Neural cell (in vitro differentiated cells): ENCODE data around the gene LRRC74B. TPM values are rescaled to one million over a fixed set of nuclear protein-coding genes. Genes with fewer than 3 reads are reported as not detected.
"Not testable (repeated sequence)": the region's sequence is repeated elsewhere in the genome, so short reads cannot be mapped to it uniquely, and the experiment has no call there.

ENCODE experiments used
- H2AFZ ChIP-seq: fragments of 200-600, 300-800 bp; sonication (generic), shearing (Covaris generic); 2 replicates; pipeline ENCODE4 v1.6.0; 2014; ENCODE audit warnings: low read depth, mild to moderate bottlenecking, antibody characterized with exemption, low read length, moderate library complexity
- H3F3A ChIP-seq: fragments of 200-600 bp; shearing (Covaris generic); 2 replicates; pipeline ENCODE4 v1.6.1; 2016; ENCODE audit warnings: mild to moderate bottlenecking, moderate library complexity, mixed read lengths, antibody characterized with exemption, low read length; ENCODE audit not compliant: insufficient read depth, poor library complexity, severe bottlenecking
- H3K27ac ChIP-seq: fragments of 200-600, 300-800 bp; sonication (generic), shearing (Covaris generic); 2 replicates; pipeline ENCODE4 v1.5.1; 2014; ENCODE audit warnings: mild to moderate bottlenecking, low read length, moderate library complexity
- H3K27me3 ChIP-seq: fragments of 300-800, 200-600 bp; sonication (generic), shearing (Covaris generic); 2 replicates; pipeline ENCODE4 v1.6.0; 2014; ENCODE audit warnings: mild to moderate bottlenecking, low read depth, low read length, moderate library complexity; ENCODE audit not compliant: insufficient read depth
- H3K36me3 ChIP-seq: fragments of 300-800, 200-600 bp; sonication (generic), shearing (Covaris generic); 2 replicates; pipeline ENCODE4 v1.5.1; 2014; ENCODE audit warnings: mild to moderate bottlenecking, antibody characterized with exemption, low read length, moderate library complexity; ENCODE audit not compliant: insufficient read depth
- H3K4me2 ChIP-seq: fragments of 300-800, 200-600 bp; sonication (generic), shearing (Covaris generic); 2 replicates; pipeline ENCODE4 v1.6.0; 2014; ENCODE audit warnings: mild to moderate bottlenecking, low read length
- H3K4me3 ChIP-seq: fragments of 300-800, 200-600 bp; sonication (generic), shearing (Covaris generic); 2 replicates; pipeline ENCODE4 v1.5.1; 2014; ENCODE audit warnings: mild to moderate bottlenecking, low read length, moderate library complexity
- H3K79me2 ChIP-seq: fragments of 200-600 bp; shearing (Covaris generic); replicated peaks from 2 replicates; pipeline ENCODE4 v1.6.0; 2014; ENCODE audit warnings: mild to moderate bottlenecking, low read length, moderate library complexity; ENCODE audit not compliant: insufficient read depth
- H3K9ac ChIP-seq: fragments of 300-800, 200-600 bp; sonication (generic), shearing (Covaris generic); 2 replicates; pipeline ENCODE4 v1.6.1; 2016; ENCODE audit warnings: mild to moderate bottlenecking, low read length, mixed read lengths
- H3K9me2 ChIP-seq: fragments of 200-600 bp; shearing (Covaris generic); 2 replicates; pipeline ENCODE4 v1.6.1; 2016; ENCODE audit warnings: mild to moderate bottlenecking, low read length, mixed read lengths; ENCODE audit not compliant: insufficient read depth
- H3K9me3 ChIP-seq: fragments of 200-600, 300-800 bp; sonication (generic), shearing (Covaris generic); 2 replicates; pipeline ENCODE4 v1.6.1; 2016; ENCODE audit warnings: mild to moderate bottlenecking, mixed run types, low read length, moderate library complexity, mixed read lengths
- H4K20me1 ChIP-seq: fragments of 200-600 bp; shearing (Covaris generic); 2 replicates; pipeline ENCODE4 v1.6.1; 2016; ENCODE audit warnings: mild to moderate bottlenecking, mixed run types; ENCODE audit not compliant: insufficient read depth
- CTCF ChIP-seq: fragments of 450-650 bp; IDR thresholded peaks from 2 replicates; pipeline ENCODE4 v1.5.1; 2014; ENCODE audit warnings: antibody characterized with exemption, mild to moderate bottlenecking, moderate library complexity; ENCODE audit not compliant: poor library complexity, severe bottlenecking
- EP300 ChIP-seq: fragments of 450-650 bp; conservative IDR thresholded peaks from 2 replicates; pipeline ENCODE4 v1.6.1; 2014; ENCODE audit warnings: antibody characterized with exemption, mild to moderate bottlenecking, moderate library complexity; ENCODE audit not compliant: poor library complexity, severe bottlenecking
- EZH2 ChIP-seq: fragments of 200-600, 300-800 bp; shearing (Covaris generic), sonication (generic); IDR thresholded peaks from 2 replicates; pipeline ENCODE4 v1.6.1; 2014; ENCODE audit warnings: antibody characterized with exemption, low read length, borderline replicate concordance, mild to moderate bottlenecking; ENCODE audit not compliant: insufficient read depth, poor library complexity, severe bottlenecking
- MXI1 ChIP-seq: fragments of 450-650 bp; conservative IDR thresholded peaks from 2 replicates; pipeline ENCODE4 v1.6.1; 2014; ENCODE audit warnings: antibody characterized with exemption, mild to moderate bottlenecking; ENCODE audit not compliant: poor library complexity, severe bottlenecking
- POLR2AphosphoS5 ChIP-seq: IDR thresholded peaks from 2 replicates; pipeline ENCODE4 v1.6.1; 2012
- RAD21 ChIP-seq: fragments of 450-650 bp; conservative IDR thresholded peaks from 2 replicates; pipeline ENCODE4 v1.6.1; 2014; ENCODE audit warnings: antibody characterized with exemption, mild to moderate bottlenecking, moderate library complexity
- REST ChIP-seq: IDR thresholded peaks from 2 replicates; pipeline ENCODE4 v1.6.1; 2012; ENCODE audit warnings: borderline replicate concordance
- SMC3 ChIP-seq: fragments of 450-650 bp; conservative IDR thresholded peaks from 2 replicates; pipeline ENCODE4 v1.6.1; 2014; ENCODE audit warnings: antibody characterized with exemption, mild to moderate bottlenecking, moderate library complexity; ENCODE audit not compliant: poor library complexity
- TAF1 ChIP-seq: IDR thresholded peaks from 2 replicates; pipeline ENCODE4 v1.6.1; 2012; ENCODE audit warnings: low read depth
- polyA plus RNA-seq: library from polyadenylated mRNA; depleted of rRNA; stranded (reverse); fragments of >200 nt; gene quantifications from 2 replicates; pipeline ENCODE4 v1.2.3, GENCODE V29; 2014

Gene LRRC74B
- polyA plus RNA-seq, 1 donor from 2014 or later = not detected

GRCh38 chr22:21082248-21082647 is 36.5 kb downstream of the LRRC74B start:
- no peaks in the 10 kb centered on the region for H3K36me3 ChIP-seq
- no peak overlapping the region for H3K4me2 ChIP-seq
- H3K9ac ChIP-seq = no peak overlapping the region
- H3K4me3 ChIP-seq = no peak overlapping the region
- no peaks in the 10 kb centered on the region for H3K79me2 ChIP-seq
- no peaks in the 10 kb centered on the region for H3K9me3 ChIP-seq
- no peaks in the 10 kb centered on the region for H4K20me1 ChIP-seq
- H3F3A ChIP-seq = no peaks in the 10 kb centered on the region
- H3K27me3 ChIP-seq = no peaks in the 10 kb centered on the region
- H3K9me2 ChIP-seq = no peaks in the 10 kb centered on the region
- H3K27ac ChIP-seq = no peak overlapping the region
- no peak overlapping the region for H2AFZ ChIP-seq
- no peak for TF ChIP-seq EZH2
- no peak for TF ChIP-seq SMC3
- no peak for TF ChIP-seq RAD21
- no peak for TF ChIP-seq POLR2AphosphoS5

GRCh38 chr22:21087119-21087518 is 41.4 kb downstream of the LRRC74B start:
- H2AFZ ChIP-seq = no peak overlapping the region
- no peak overlapping the region for H3K27ac ChIP-seq

GRCh38 chr22:21087926-21088325 is 42.2 kb downstream of the LRRC74B start:
- not testable (repeated sequence) for H2AFZ ChIP-seq, H3K79me2 ChIP-seq, H3K4me2 ChIP-seq, H3K9ac ChIP-seq, H4K20me1 ChIP-seq, H3K27me3 ChIP-seq, H3K9me2 ChIP-seq, H3K36me3 ChIP-seq, H3K27ac ChIP-seq, H3K4me3 ChIP-seq, H3F3A ChIP-seq, H3K9me3 ChIP-seq

More at GRCh38 chr22:21087119-21087518, 41.4 kb downstream of the LRRC74B start:
- no peak for TF ChIP-seq RAD21
- TF ChIP-seq MXI1 = no peak
- no peak for TF ChIP-seq SMC3
- no peak for TF ChIP-seq TAF1
- no peak for TF ChIP-seq EP300
- no peak for TF ChIP-seq EZH2
- no peak for TF ChIP-seq CTCF
- TF ChIP-seq REST = no peak
- TF ChIP-seq POLR2AphosphoS5 = no peak
- Histone ChIP-seq H3K27me3 (no peaks in the 10 kb centered on the region), H3F3A (no peaks in the 10 kb centered on the region), H4K20me1 (no peaks in the 10 kb centered on the region), H3K4me2 (no peak overlapping the region), H3K9me3 (no peaks in the 10 kb centered on the region), H3K9me2 (no peaks in the 10 kb centered on the region), H3K36me3 (no peaks in the 10 kb centered on the region), H3K79me2 (no peaks in the 10 kb centered on the region), H3K9ac (no peak overlapping the region), H3K4me3 (no peak overlapping the region)

- H3K9ac ChIP-seq, H2AFZ ChIP-seq, H3K4me2 ChIP-seq, H3F3A ChIP-seq, H3K79me2 ChIP-seq, H3K36me3 ChIP-seq, H3K27me3 ChIP-seq, H3K9me2 ChIP-seq, H3K4me3 ChIP-seq, H3K27ac ChIP-seq, H4K20me1 ChIP-seq, H3K9me3 ChIP-seq: not testable (repeated sequence)
Measured at GRCh38 chr22:21091220-21091619, 45.5 kb downstream of the LRRC74B start.
